ENCODE measurements around the gene NKAIN2. TPM values are rescaled to one million over a fixed set of nuclear protein-coding genes. Genes with fewer than 3 reads are reported as not detected.
"Not testable (repeated sequence)": the region's sequence is repeated elsewhere in the genome, so short reads cannot be mapped to it uniquely, and the experiment has no call there.

NKAIN2 gene
- total and polyA plus RNA-seq, 9 of the 15 experiments (the other 6 are each of a cell fraction or from before 2014, with no cell fraction given): not detected

- TF ChIP-seq HMGXB4 (CRISPR knock-in tag; IDR thresholded peaks at IDR 0.05) (no peak), SREBF1 (IDR thresholded peaks at IDR 0.05; ENCODE audit: borderline replicate concordance, low read depth, low read length) (no peak)
These were observed 495.1 kb downstream of the NKAIN2 start (continued) for GRCh38 chr6:124298730-124299129.

- H3K9me3 ChIP-seq (replicated peaks; ENCODE audit: control insufficient read depth, insufficient read depth, low read depth, low read length); H4K20me1 ChIP-seq (replicated peaks; ENCODE audit: control insufficient read depth, insufficient read depth, low read length); H3K4me3 ChIP-seq; POLR2A ChIA-PET; H3K4me2 ChIP-seq (ENCODE audit: insufficient read depth, low read length); intact Hi-C loops (cut with micrococcal nuclease); H3K27ac ChIP-seq (ENCODE audit: extremely low read depth, low read depth, low read length); H3K36me3 ChIP-seq (ENCODE audit: control insufficient read depth, insufficient read depth, low read length); H3K9me1 ChIP-seq (ENCODE audit: control insufficient read depth, insufficient read depth, low read length); H2AFZ ChIP-seq (ENCODE audit: low read depth, low read length); H3K9ac ChIP-seq (ENCODE audit: insufficient read depth in 1 of 2, low read depth in 2 of 2, low read length in 2 of 2); H3K27me3 ChIP-seq (ENCODE audit: control insufficient read depth in 2 of 2, insufficient read depth in 2 of 2, low read length in 2 of 2); H3K79me2 ChIP-seq (ENCODE audit: control insufficient read depth, insufficient read depth, low read length); in situ Hi-C loops (cut with MboI); DNase-seq (ENCODE audit: extremely low read depth in 1 of 4, low spot score in 3 of 4); FAIRE-seq; CTCF ChIA-PET (ENCODE audit: low intra/inter-chr PET ratio); H3K4me1 ChIP-seq (replicated peaks in 1 of 2; ENCODE audit: control insufficient read depth in 2 of 2, insufficient read depth in 2 of 2, low read length in 2 of 2); BruUV-seq (replicated peaks); ATAC-seq: not testable (repeated sequence)
- 0% methylated on average over 2 of the region's 2 CpGs for WGBS (ENCODE audit: insufficient coverage, low coverage, missing lambda C conversion rate)
These were observed 497.2 kb downstream of the NKAIN2 start for GRCh38 chr6:124300907-124301306.

GRCh38 chr6:124303971-124304370 lies 500.3 kb downstream of the NKAIN2 start:
- FAIRE-seq (no peak), DNase-seq (ENCODE audit: extremely low read depth in 1 of 4, low spot score in 3 of 4) (no peak), ATAC-seq (no peak)
- H3K9me3 ChIP-seq (replicated peaks; ENCODE audit: control insufficient read depth, insufficient read depth, low read depth, low read length): no peaks in the 10 kb centered on the region
- H3K9ac ChIP-seq (ENCODE audit: insufficient read depth in 1 of 2, low read depth in 2 of 2, low read length in 2 of 2): no peak overlapping the region
- in situ Hi-C loops (cut with MboI): no loop called here
- no peak overlapping the region for H3K27ac ChIP-seq (ENCODE audit: extremely low read depth, low read depth, low read length)
- ChIA-PET POLR2A (no interaction called here), CTCF (ENCODE audit: low intra/inter-chr PET ratio) (no interaction called here)
- H3K36me3 ChIP-seq (ENCODE audit: control insufficient read depth, insufficient read depth, low read length): no peaks in the 10 kb centered on the region
- WGBS (ENCODE audit: insufficient coverage, low coverage, missing lambda C conversion rate): 0% methylated on average over 2 of the region's 2 CpGs
- no TSS peak for BruUV-seq (replicated peaks)
- H3K4me2 ChIP-seq (ENCODE audit: insufficient read depth, low read length): no peak overlapping the region
- no peak overlapping the region for H3K4me3 ChIP-seq
- no peaks in the 10 kb centered on the region for H3K9me1 ChIP-seq (ENCODE audit: control insufficient read depth, insufficient read depth, low read length)
- intact Hi-C loops (cut with micrococcal nuclease): no loop called here
- TF ChIP-seq ZNF316 (IDR thresholded peaks at IDR 0.05) (peak; percentile 43; the same call in 1 of the 2 replicates), ZNF431 (CRISPR knock-in tag; IDR thresholded peaks at IDR 0.05) (no peak), KDM5B (IDR thresholded peaks at IDR 0.05; ENCODE audit: insufficient replicate concordance, low read depth, low read length) (no peak)
- H3K79me2 ChIP-seq (ENCODE audit: control insufficient read depth, insufficient read depth, low read length): no peaks in the 10 kb centered on the region
- H3K27me3 ChIP-seq (ENCODE audit: control insufficient read depth in 2 of 2, insufficient read depth in 2 of 2, low read length in 2 of 2): no peaks in the 10 kb centered on the region
- H2AFZ ChIP-seq (ENCODE audit: low read depth, low read length): no peak overlapping the region
- H4K20me1 ChIP-seq (replicated peaks; ENCODE audit: control insufficient read depth, insufficient read depth, low read length): no peaks in the 10 kb centered on the region
- H3K4me1 ChIP-seq (replicated peaks in 1 of 2; ENCODE audit: control insufficient read depth in 2 of 2, insufficient read depth in 2 of 2, low read length in 2 of 2): no peaks in the 10 kb centered on the region
